MCF 10A (cell line): ENCODE measurements around the gene R3HDM4. TPM values are rescaled to one million over a fixed set of nuclear protein-coding genes. Genes with fewer than 3 reads are reported as not detected.
"Not testable (repeated sequence)": the region's sequence is repeated elsewhere in the genome, so short reads cannot be mapped to it uniquely, and the experiment has no call there.

ENCODE experiments used
- BruUV-seq: library from RNA; stranded (reverse); fragments of 400-500 nt; replicated peaks from 2 replicates; lab custom pipeline; 2021; lab: Mats Ljungman, UMichigan
- CTCF ChIA-PET: fragments of 300-600 bp; sonication (Branson Sonifier 250); formaldehyde crosslinking; extraction: SDS; loops from one replicate; lab custom pipeline; 2021; ENCODE audit warnings: antibody characterized with exemption, inconsistent platforms; lab: Yijun Ruan, JAX
- POLR2A ChIA-PET: fragments of 300-600, 350-650 bp; sonication (Branson Sonifier 250); formaldehyde crosslinking; extraction: SDS; loops from one replicate; lab custom pipeline; 2020; ENCODE audit warnings: antibody characterized with exemption, inconsistent platforms; lab: Yijun Ruan, JAX
- DNase-seq: peaks from one replicate; pipeline ENCODE4 v3.0.0-alpha.2; 2018; ENCODE audit not compliant: unreplicated experiment
- H3K27ac Mint-ChIP-seq: one replicate; pipeline ENCODE4 v1.8.0; 2022; ENCODE audit warnings: mild to moderate bottlenecking, low read depth, mixed read lengths; ENCODE audit not compliant: unreplicated experiment
- H3K27me3 Mint-ChIP-seq: one replicate; pipeline ENCODE4 v1.8.0; 2022; ENCODE audit warnings: mixed read lengths; ENCODE audit not compliant: insufficient read depth, unreplicated experiment
- H3K36me3 Mint-ChIP-seq: one replicate; pipeline ENCODE4 v1.8.0; 2022; ENCODE audit warnings: mild to moderate bottlenecking, moderate library complexity, mixed read lengths; ENCODE audit not compliant: insufficient read depth, unreplicated experiment
- H3K4me1 Mint-ChIP-seq: one replicate; pipeline ENCODE4 v1.8.0; 2022; ENCODE audit warnings: mixed read lengths; ENCODE audit not compliant: insufficient read depth, unreplicated experiment
- H3K4me3 Mint-ChIP-seq: one replicate; pipeline ENCODE4 v1.8.0; 2022; ENCODE audit warnings: mild to moderate bottlenecking, moderate library complexity, mixed read lengths; ENCODE audit not compliant: unreplicated experiment
- H3K9me3 Mint-ChIP-seq: one replicate; pipeline ENCODE4 v1.8.0; 2022; ENCODE audit warnings: mixed read lengths; ENCODE audit not compliant: unreplicated experiment
- intact Hi-C: fragments of 100-400 bp; cut with micrococcal nuclease; formaldehyde crosslinking; loops from 2 replicates; pipeline ENCODE4 v1.14.1; 2022
- total RNA-seq: library from RNA; stranded (reverse); gene quantifications from 2 replicates; pipeline ENCODE4 v1.2.3, GENCODE V29; 2022
- TF ChIP-seq, protein P1 (sequence below): fragments of 200-600 bp; IDR thresholded peaks from one replicate; pipeline ENCODE4 v1.8.0; 2022; ENCODE audit warnings: antibody characterized with exemption, mild to moderate bottlenecking; ENCODE audit not compliant: unreplicated experiment

The R3HDM4 gene
- total RNA-seq, 1 experiment from 2014 or later, result 73.6 TPM

DNA sequence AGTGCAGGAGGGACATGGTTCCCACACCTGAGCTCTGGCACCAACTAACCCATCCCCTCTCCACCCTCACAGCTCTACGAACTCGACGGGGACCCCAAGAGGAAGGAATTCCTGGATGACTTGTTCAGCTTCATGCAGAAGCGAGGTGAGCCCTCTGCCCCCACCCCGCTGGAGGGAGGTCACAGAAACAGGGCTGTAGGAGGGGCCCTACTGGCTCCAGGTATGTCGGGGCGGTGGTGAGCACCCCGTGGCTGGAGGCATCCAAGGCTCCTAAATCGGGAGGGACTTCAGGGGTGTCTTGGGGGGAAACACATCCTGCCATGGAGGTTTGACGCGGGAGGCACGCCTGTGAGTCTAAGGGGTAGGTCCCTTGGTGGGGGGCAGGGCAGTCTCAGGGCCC lies 47.0 kb upstream of the R3HDM4 start:
- no peaks in the 10 kb centered on the region for H3K27me3 Mint-ChIP-seq
- TF ChIP-seq, protein P1, sequence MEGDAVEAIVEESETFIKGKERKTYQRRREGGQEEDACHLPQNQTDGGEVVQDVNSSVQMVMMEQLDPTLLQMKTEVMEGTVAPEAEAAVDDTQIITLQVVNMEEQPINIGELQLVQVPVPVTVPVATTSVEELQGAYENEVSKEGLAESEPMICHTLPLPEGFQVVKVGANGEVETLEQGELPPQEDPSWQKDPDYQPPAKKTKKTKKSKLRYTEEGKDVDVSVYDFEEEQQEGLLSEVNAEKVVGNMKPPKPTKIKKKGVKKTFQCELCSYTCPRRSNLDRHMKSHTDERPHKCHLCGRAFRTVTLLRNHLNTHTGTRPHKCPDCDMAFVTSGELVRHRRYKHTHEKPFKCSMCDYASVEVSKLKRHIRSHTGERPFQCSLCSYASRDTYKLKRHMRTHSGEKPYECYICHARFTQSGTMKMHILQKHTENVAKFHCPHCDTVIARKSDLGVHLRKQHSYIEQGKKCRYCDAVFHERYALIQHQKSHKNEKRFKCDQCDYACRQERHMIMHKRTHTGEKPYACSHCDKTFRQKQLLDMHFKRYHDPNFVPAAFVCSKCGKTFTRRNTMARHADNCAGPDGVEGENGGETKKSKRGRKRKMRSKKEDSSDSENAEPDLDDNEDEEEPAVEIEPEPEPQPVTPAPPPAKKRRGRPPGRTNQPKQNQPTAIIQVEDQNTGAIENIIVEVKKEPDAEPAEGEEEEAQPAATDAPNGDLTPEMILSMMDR, result no peak
- DNase-seq, result no peak
- H3K36me3 Mint-ChIP-seq, result peaks cover 14% of the 10 kb centered on the region
- intact Hi-C loops, result no loop called here
- no TSS peak for BruUV-seq
- POLR2A ChIA-PET, result interaction anchor here (0.7 kb wide), 1 partner anchor 176 kb away, joined by 3 read pairs; no protein-coding TSS in a partner anchor
- CTCF ChIA-PET, result interaction anchor here (0.9 kb wide), 1 partner anchor 22 kb away, joined by 3 read pairs; no protein-coding TSS in a partner anchor
- H3K4me3 Mint-ChIP-seq, result no peak overlapping the region
- H3K4me1 Mint-ChIP-seq, result peaks cover 16% of the 10 kb centered on the region
- H3K27ac Mint-ChIP-seq, result no peak overlapping the region
- H3K9me3 Mint-ChIP-seq, result no peaks in the 10 kb centered on the region

DNA sequence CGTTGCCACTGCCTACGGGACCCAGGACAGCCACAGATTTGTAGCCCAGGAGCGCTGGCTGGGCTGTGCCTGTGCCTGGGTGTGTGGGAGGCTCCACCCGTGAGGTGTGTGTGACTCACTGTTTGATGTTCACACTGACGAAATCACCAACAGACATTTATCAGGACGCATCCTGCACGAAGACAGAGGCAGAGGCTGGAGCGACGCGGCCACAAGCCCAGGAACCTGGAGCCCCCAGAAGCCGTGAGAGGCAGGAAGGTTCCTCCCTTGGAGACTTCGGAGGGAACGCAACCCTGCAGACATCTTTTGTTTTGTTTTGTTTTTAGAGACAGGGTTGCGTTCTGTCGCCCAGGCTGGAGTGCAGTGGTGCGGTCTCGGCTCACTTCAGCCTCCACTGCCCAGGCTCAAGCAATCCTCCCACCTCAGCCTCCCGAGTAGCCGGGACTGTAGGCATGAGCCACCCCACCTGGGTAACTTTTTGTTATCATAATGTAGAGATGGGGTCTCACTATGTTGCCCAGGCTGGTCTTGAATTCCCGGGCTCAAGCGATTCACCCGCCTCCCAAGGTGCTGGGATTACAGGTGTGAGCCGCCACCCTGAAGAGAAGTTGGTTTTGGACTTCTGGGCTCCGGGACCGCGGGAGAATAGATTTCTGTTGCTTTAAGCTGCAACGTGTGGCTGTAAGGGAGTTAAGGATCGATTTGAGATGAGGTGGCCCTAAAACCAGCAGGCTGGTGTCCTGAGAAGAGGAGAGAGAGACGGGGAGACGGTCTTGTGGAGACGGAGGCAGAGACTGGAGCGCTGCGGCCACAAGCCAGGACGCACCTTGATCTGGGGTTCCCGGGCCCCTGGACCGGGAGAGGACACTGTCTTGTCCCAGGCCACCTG lies 46.2 kb upstream of the R3HDM4 start:
- BruUV-seq, result no TSS peak
- peak; percentile 69 for DNase-seq

DNA sequence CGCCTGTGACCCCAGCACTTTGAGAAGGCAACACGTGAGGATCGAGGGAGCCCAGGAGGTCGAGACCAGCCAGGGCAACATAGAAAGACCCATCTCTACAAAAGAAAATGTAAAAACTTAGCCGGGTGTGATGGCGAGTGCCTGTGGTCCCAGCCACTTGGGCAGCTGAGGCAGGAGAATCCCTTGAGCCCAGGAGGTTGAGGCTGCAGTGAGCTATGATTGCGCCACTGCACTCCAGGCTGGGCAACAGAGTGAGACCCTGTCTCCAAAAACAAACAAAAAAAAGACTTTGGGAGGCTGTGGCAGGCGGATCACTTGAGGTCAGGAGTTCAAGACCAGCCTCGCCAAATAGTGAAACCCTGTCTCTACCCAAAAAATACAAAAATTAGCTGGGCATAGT lies 44.6 kb upstream of the R3HDM4 start:
- BruUV-seq, intact Hi-C loops, H3K9me3 Mint-ChIP-seq, DNase-seq, H3K36me3 Mint-ChIP-seq, H3K27me3 Mint-ChIP-seq, H3K4me3 Mint-ChIP-seq, H3K27ac Mint-ChIP-seq: not testable (repeated sequence)
- CTCF ChIA-PET, result interaction anchor here (1.4 kb wide), 1 partner anchor 35 kb away, joined by 3 read pairs; no protein-coding TSS in a partner anchor
- POLR2A ChIA-PET, result interaction anchor here (0.7 kb wide), 1 partner anchor 198 kb away, joined by 4 read pairs; no protein-coding TSS in a partner anchor
- peaks cover 16% of the 10 kb centered on the region for H3K4me1 Mint-ChIP-seq

More for the DNA sequence above, 46.2 kb upstream of the R3HDM4 start:
- TF ChIP-seq, protein P1, result no peak
- Mint-ChIP-seq H3K9me3 (no peaks in the 10 kb centered on the region), H3K27ac (no peak overlapping the region), H3K27me3 (no peaks in the 10 kb centered on the region), H3K36me3 (peaks cover 10% of the 10 kb centered on the region), H3K4me1 (peaks cover 16% of the 10 kb centered on the region), H3K4me3 (peak overlapping the region; percentile 13)
- intact Hi-C loops, result loop anchor here (2.0 kb wide), 1 partner anchor 18 kb away; no protein-coding TSS in a partner anchor
- ChIA-PET CTCF (interaction anchor here (0.7 to 0.9 kb wide), 2 partner anchors 23 to 75 kb away, joined by 3 read pairs; no protein-coding TSS in a partner anchor), POLR2A (interaction anchor here (0.7 kb wide), 1 partner anchor 175 kb away, joined by 3 read pairs; no protein-coding TSS in a partner anchor)

DNA sequence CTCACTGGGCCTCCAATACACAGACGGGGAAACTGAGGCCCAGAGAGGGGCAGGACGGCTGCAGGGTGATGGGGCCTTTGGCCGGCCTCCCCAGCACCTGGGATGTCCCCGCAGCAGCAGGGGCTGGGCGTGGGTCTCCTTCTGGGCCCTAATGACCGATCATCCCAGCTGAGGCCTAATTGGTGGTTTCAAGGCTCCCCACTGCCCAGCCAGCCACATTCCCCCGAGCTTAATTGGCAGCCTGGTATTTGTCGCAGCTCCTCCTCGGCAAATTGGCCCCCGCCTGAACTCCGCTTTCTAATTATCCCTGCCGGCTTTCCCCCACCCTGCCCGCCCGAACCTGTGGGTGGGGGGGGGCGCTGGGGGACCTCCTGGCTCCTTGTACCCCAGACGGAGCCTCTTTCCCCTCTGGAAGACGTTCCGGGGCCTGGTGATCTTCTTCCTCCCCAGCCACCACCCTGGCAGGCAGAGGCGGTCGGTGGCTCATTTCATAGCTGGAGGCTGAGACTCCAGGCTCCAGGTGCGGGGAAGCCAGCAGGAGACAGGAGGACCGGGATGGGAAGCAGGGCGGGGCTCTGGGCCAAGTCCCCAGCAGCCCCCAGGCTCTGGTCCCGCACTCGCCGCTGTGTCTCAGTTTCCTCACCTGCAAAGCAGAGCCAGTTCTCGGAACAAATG lies 43.9 kb upstream of the R3HDM4 start:
- H3K9me3 Mint-ChIP-seq, result no peaks in the 10 kb centered on the region
- POLR2A ChIA-PET, result interaction anchor here (0.6 to 0.7 kb wide), 2 partner anchors 178 to 199 kb away, joined by 4 read pairs; no protein-coding TSS in a partner anchor
- no peak for DNase-seq
- BruUV-seq, result no TSS peak
- H3K36me3 Mint-ChIP-seq, result no peaks in the 10 kb centered on the region
- no peaks in the 10 kb centered on the region for H3K27me3 Mint-ChIP-seq
- H3K4me3 Mint-ChIP-seq, result no peak overlapping the region
- no peak overlapping the region for H3K27ac Mint-ChIP-seq
- TF ChIP-seq, protein P1, result no peak
- CTCF ChIA-PET, result interaction anchor here (0.6 to 1.4 kb wide), 2 partner anchors 34 to 972 kb away, joined by 3 read pairs; no protein-coding TSS in a partner anchor
- intact Hi-C loops, result no loop called here
- peaks cover 12% of the 10 kb centered on the region for H3K4me1 Mint-ChIP-seq
